ENCODE measurements around the gene APC. TPM values are rescaled to one million over a fixed set of nuclear protein-coding genes. Genes with fewer than 3 reads are reported as not detected.

The APC gene
- total and polyA plus RNA-seq, 2 of the 13 experiments (the other 11 are each of a cell fraction or from before 2014, with no cell fraction given), result 6.1 to 19.0 TPM

- TF ChIP-seq CSRNP1 (CRISPR knock-in tag; IDR thresholded peaks at IDR 0.05) (peak; percentile 93), ZNF20 (CRISPR knock-in tag; IDR thresholded peaks at IDR 0.05) (peak; percentile 21; the same call in 1 of the 2 replicates), ZNF766 (CRISPR knock-in tag; IDR thresholded peaks at IDR 0.05; ENCODE audit: borderline replicate concordance) (peak; percentile 97), ETV6 (CRISPR knock-in tag; conservative IDR thresholded peaks at IDR 0.05) (peak; percentile 69), FLYWCH1 (CRISPR knock-in tag; IDR thresholded peaks at IDR 0.05) (no peak), ZNF367 (CRISPR knock-in tag; IDR thresholded peaks at IDR 0.05; ENCODE audit: borderline replicate concordance) (peak; percentile 76; the same call in 1 of the 2 replicates), DDIT3 (CRISPR knock-in tag; IDR thresholded peaks at IDR 0.05) (no peak), SNAI1 (CRISPR knock-in tag; IDR thresholded peaks at IDR 0.05; ENCODE audit: borderline replicate concordance) (peak; percentile 31; the same call in 1 of the 2 replicates), ZSCAN12 (CRISPR knock-in tag; IDR thresholded peaks at IDR 0.05) (peak; percentile 97), ZNF101 (CRISPR knock-in tag; IDR thresholded peaks at IDR 0.05; ENCODE audit: borderline replicate concordance, low read depth) (no peak), NFKB2 (CRISPR knock-in tag; IDR thresholded peaks at IDR 0.05; ENCODE audit: borderline replicate concordance) (peak; percentile 88), PITX1 (CRISPR knock-in tag; IDR thresholded peaks at IDR 0.05) (peak; percentile 81), NAIF1 (CRISPR knock-in tag; IDR thresholded peaks at IDR 0.05; ENCODE audit: borderline replicate concordance) (no peak), DRAP1 (CRISPR knock-in tag; IDR thresholded peaks at IDR 0.05) (peak; percentile 78), ZNF792 (CRISPR knock-in tag; IDR thresholded peaks at IDR 0.05) (peak; percentile 85; the same call in 1 of the 2 replicates), ZNF207 (IDR thresholded peaks at IDR 0.05; ENCODE audit: borderline replicate concordance) (no peak), REST (IDR thresholded peaks at IDR 0.05; ENCODE audit: borderline replicate concordance in 1 of 2, low read depth in 1 of 2, low read length in 2 of 2) (0 out of 4 replicates have a peak, but pooled peaks of 1 of the 2 experiments have one; percentile 15), PHF20 (CRISPR knock-in tag; IDR thresholded peaks at IDR 0.05) (peak; percentile 91), ATF3 (CRISPR knock-in tag; IDR thresholded peaks at IDR 0.05) (peak; percentile 27; the same call in 1 of the 2 replicates), MYC (CRISPR knock-in tag; IDR thresholded peaks at IDR 0.05; ENCODE audit: borderline replicate concordance) (peak; percentile 79)
Measured at GRCh38 chr5:112860929-112861637, 123.4 kb downstream of the APC start, which contains the start of gene SRP19 (continued).
